GM13977 (cell line): ENCODE results near the gene AGPAT3.

ENCODE experiments used
- DNase-seq: peaks from one replicate; pipeline ENCODE4 v3.0.0; 2012; ENCODE audit warnings: low spot score
- in situ Hi-C: fragments of 300-500 bp; cut with MboI; formaldehyde crosslinking; loops from one replicate; pipeline ENCODE4 v1.12.0; 2022; ENCODE audit warnings: low sequenced_read_pairs, low pct_unique_long_range_greater_than_20kb, mixed read lengths, inconsistent platforms; ENCODE audit not compliant: unreplicated experiment
- TF ChIP-seq, protein P1 (sequence below): IDR thresholded peaks from 2 replicates; pipeline ENCODE4 v1.5.1; 2012; ENCODE audit warnings: mild to moderate bottlenecking, control low read depth; ENCODE audit not compliant: insufficient read depth; ENCODE audit errors: extremely low read depth, missing control alignments

The AGPAT3 gene

DNA sequence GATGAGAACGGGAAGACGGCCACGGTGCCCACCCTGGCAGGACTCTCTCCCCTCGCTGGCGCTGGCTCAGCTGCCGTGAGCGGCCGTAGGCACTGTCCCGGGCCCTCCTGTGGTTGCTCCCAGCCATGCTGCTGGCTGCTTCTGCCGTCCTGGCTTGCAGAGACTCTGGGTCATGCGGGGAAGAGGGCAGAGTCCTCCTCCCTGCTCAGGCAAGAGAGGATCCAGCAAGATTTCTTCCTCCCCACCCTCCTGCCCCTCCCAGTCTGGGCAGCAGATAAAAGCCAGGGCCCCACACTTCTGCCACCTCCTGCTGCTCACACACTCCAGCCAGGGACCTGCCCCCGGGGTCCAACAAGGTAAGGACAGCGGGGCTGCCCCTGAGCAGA, 60.1 kb downstream of the AGPAT3 start:
- TF ChIP-seq, protein P1, sequence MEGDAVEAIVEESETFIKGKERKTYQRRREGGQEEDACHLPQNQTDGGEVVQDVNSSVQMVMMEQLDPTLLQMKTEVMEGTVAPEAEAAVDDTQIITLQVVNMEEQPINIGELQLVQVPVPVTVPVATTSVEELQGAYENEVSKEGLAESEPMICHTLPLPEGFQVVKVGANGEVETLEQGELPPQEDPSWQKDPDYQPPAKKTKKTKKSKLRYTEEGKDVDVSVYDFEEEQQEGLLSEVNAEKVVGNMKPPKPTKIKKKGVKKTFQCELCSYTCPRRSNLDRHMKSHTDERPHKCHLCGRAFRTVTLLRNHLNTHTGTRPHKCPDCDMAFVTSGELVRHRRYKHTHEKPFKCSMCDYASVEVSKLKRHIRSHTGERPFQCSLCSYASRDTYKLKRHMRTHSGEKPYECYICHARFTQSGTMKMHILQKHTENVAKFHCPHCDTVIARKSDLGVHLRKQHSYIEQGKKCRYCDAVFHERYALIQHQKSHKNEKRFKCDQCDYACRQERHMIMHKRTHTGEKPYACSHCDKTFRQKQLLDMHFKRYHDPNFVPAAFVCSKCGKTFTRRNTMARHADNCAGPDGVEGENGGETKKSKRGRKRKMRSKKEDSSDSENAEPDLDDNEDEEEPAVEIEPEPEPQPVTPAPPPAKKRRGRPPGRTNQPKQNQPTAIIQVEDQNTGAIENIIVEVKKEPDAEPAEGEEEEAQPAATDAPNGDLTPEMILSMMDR: no peak
- no peak for DNase-seq
- in situ Hi-C loops: no loop called here

DNA sequence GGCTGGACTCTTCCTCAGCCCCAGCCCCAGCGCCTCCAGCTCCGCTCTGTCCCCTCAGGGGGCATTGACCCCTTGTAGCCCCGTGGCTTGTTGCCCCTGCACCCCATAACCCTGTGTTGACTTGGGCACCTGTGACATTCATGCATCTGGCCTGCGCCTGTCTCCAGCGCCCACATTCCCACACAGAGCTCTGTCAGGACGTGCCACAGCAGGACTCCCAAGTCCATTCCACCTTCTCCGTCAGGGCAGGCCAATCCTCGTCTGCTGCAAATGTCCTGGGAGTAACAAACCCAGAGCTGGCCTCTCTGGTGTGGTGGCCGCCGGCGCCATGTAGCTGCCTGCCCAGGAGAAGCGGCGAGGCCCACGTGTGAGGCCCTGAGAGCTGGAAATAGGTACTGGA, 60.6 kb downstream of the AGPAT3 start:
- in situ Hi-C loops: no loop called here
- DNase-seq: no peak
- TF ChIP-seq, protein P1: no peak

DNA sequence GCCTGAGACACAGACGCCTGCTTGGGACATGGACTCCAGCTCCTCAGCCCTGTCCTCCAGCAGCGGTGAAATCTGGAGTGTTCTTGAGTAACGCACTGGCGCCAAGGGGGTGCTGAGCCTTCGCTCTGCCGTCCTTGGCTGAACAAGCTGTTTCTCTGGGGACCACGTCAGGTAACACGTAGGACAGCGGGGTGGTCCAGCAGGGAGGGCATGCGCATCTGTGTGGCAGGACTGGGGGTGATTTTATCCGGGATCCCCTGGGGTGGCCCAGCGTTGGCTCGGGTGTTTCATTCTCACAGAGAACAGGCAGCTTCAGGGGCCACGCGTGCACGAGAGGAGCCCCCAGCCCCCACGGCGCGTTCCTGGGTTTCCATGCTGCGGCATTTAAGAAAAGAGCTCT, 61.2 kb downstream of the AGPAT3 start:
- in situ Hi-C loops: no loop called here
- no peak for DNase-seq
- TF ChIP-seq, protein P1: no peak

DNA sequence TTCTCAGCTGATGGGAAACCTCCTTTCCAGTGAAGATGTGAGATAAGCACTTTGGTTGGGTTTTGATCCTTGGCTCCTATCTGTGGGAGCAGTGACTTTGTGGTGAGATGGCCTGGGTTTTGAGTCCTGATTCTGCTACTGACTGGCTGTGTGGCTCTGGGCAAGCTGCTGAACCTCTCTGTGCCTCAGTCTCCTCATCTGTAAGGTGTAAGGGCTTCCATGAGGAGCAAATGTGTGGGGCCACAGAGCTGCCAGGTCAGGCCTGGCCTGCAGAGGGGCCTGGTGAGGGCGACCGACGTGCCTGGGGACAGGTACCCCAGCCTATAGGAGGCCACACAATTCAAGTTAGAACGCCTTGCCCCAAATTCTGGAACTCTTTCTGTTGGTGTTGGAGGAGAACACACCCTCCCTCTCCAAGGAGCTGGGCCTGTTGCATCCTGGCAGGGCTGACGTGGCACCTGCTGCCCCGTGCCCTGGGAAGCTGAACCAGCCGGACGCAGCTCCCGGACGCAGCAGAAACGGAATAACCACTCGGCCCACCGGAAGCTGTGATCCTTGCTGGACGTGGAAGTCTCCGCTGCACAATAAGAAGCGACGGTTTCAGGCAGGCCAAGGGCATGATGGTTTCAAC, 62.7 kb downstream of the AGPAT3 start:
- TF ChIP-seq, protein P1: no peak
- no peak for DNase-seq
- in situ Hi-C loops: no loop called here

DNA sequence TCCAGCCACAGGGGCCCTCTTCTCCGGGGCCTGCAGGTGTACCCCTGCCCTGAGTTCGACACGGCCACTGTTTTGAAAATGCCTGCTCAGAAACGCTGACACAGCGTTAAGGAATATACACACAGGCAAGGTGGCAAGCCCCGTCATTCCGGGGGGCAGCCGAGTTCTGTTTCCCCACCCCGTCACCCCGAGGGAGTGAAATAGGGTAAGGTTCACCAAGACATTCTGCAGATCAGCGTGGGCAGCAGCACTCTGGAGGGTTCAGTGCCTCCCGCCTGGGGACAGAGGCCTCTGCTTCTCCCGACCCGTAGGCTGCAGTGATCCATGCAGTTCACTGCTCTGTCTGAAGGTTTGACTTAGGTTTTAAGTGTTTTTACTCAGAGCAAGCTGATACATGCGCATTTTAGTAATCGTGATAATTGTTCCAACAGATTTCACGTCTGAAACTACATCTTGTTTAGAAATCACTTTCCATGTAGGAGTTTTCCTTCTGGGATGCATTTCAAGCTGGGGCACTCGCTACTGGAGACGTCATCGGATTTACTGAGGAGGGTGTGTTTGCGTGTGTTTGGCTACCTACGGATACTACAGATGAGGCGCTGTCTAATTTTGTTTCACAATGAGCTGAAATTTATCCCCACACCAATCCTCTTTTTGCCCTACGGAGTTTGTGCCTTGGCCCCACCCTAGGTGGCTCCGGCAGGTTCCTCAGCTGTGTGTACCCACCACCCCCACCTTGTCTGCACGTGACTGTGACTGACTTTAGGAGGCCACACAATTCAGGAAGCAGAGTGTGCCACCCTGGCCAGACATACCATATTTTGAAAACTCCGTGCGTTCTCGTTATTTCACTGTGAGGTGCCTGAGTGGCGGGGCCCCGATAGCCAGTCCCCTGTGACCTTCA, 63.5 kb downstream of the AGPAT3 start:
- TF ChIP-seq, protein P1: no peak
- DNase-seq: no peak
- in situ Hi-C loops: no loop called here

DNA sequence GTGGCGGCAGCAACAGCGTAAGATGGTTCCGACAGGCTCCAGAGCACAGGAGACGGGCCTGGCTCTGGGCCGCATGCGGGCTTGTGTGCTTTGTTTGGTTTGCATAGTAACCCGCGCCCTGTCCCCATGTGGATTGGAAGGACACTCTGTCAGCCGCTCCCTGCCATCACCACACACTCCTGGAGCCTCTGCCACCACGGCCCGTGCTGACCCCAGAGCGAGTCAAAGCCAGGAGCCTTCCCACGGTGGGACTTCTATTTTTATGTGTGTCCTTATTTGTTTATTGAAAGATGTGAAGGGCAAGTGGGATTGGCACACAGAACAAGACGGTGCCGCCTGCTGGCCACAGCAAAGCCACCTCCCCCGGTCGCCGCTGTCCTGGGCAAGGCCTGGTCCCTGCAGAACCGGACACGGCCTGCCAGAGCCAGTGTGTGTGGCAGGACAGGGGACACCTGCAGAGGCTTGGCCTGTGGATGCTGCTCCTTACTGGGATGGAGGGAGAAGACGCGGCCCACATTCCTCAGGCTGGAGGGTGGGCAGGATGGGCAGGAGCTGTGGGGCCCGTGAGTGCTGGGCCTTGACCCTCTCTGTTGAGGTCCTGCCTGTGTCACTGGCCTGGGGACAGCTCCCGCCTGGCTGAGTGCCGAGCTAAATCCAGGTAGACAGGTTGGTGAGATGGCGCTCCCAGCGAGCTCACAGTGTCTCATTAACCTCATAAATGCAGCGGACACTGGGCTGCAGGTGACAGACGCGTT, 64.4 kb downstream of the AGPAT3 start:
- in situ Hi-C loops: no loop called here

More for the DNA sequence above, 64.4 kb downstream of the AGPAT3 start:
- TF ChIP-seq, protein P1: no peak
- no peak for DNase-seq
